ENCODE results near the gene SGIP1.

SGIP1 gene

GRCh38 chr1:66750577-66750976, 216.6 kb downstream of the SGIP1 start:
- TF ChIP-seq ZFX (IDR thresholded peaks at IDR 0.05; ENCODE audit: borderline replicate concordance) (no peak), CTCF (IDR thresholded peaks at IDR 0.05) (no peak)
- H3K27ac ChIP-seq, result no peak overlapping the region

- H3K27ac ChIP-seq, result no peak overlapping the region
- no peak for TF ChIP-seq CTCF (IDR thresholded peaks at IDR 0.05)
- TF ChIP-seq ZFX (IDR thresholded peaks at IDR 0.05; ENCODE audit: borderline replicate concordance), result no peak
These were observed 217.2 kb downstream of the SGIP1 start for GRCh38 chr1:66751160-66751559.

- no peak within 1 kb of the TSS for H3K27ac ChIP-seq
- TF ChIP-seq CTCF (IDR thresholded peaks at IDR 0.05) (no peak), ZFX (IDR thresholded peaks at IDR 0.05; ENCODE audit: borderline replicate concordance) (no peak)
These were observed 218.1 kb downstream of the SGIP1 start, which contains the start of gene DYNLT5 for GRCh38 chr1:66752000-66752592. Gene DYNLT5 (plus strand): TSS chr1:66752459. CDS start chr1:66754659, 2,200 bp downstream.

GRCh38 chr1:66752671-66753371, 218.9 kb downstream of the SGIP1 start:
- TF ChIP-seq CTCF (IDR thresholded peaks at IDR 0.05), result no peak
- no peak for TF ChIP-seq ZFX (IDR thresholded peaks at IDR 0.05; ENCODE audit: borderline replicate concordance)

GRCh38 chr1:66757722-66758240, 223.8 kb downstream of the SGIP1 start:
- TF ChIP-seq ZFX (IDR thresholded peaks at IDR 0.05; ENCODE audit: borderline replicate concordance) (no peak), CTCF (IDR thresholded peaks at IDR 0.05) (no peak)
- H3K27ac ChIP-seq, result no peak overlapping the region

More at GRCh38 chr1:66752671-66753371, 218.9 kb downstream of the SGIP1 start:
- no peak overlapping the region for H3K27ac ChIP-seq

GRCh38 chr1:66758241-66758755, 224.3 kb downstream of the SGIP1 start:
- no peak for TF ChIP-seq CTCF (IDR thresholded peaks at IDR 0.05)
- TF ChIP-seq ZFX (IDR thresholded peaks at IDR 0.05; ENCODE audit: borderline replicate concordance), result no peak
- no peak overlapping the region for H3K27ac ChIP-seq

- no peak for TF ChIP-seq ZFX (IDR thresholded peaks at IDR 0.05; ENCODE audit: borderline replicate concordance)
- no peak for TF ChIP-seq CTCF (IDR thresholded peaks at IDR 0.05)
These were observed 226.6 kb downstream of the SGIP1 start for GRCh38 chr1:66760506-66760905.

More at GRCh38 chr1:66760506-66760905, 226.6 kb downstream of the SGIP1 start:
- no peak overlapping the region for H3K27ac ChIP-seq

Data from 22Rv1 (cell line).